Stomach smooth muscle (tissue), 2 donors: ENCODE data around the gene TECRL.

ENCODE experiments used
- H3K27ac ChIP-seq: one replicate; pipeline ENCODE4 v1.7.0; 2013; ENCODE audit warnings: mild to moderate bottlenecking, low read length, inconsistent platforms
- H3K27me3 ChIP-seq, 2 donors: one replicate each; pipeline ENCODE4 v1.7.0; 2013; ENCODE audit warnings: low read length in 2 of 2; ENCODE audit not compliant: insufficient read depth in 2 of 2, control insufficient read depth in 1 of 2
- H3K36me3 ChIP-seq, 2 donors: one replicate each; pipeline ENCODE4 v1.7.0; 2013; ENCODE audit warnings: low read length in 2 of 2; ENCODE audit not compliant: control insufficient read depth in 2 of 2, insufficient read depth in 2 of 2
- H3K4me1 ChIP-seq: one replicate; pipeline ENCODE4 v1.7.0; 2013; ENCODE audit warnings: low read length; ENCODE audit not compliant: control insufficient read depth, insufficient read depth
- H3K4me3 ChIP-seq, 2 donors: one replicate each; pipeline ENCODE4 v1.7.0; 2013; ENCODE audit warnings: low read length in 2 of 2
- H3K9ac ChIP-seq, 2 donors: one replicate each; pipeline ENCODE4 v1.7.0; 2013; ENCODE audit warnings: low read length in 2 of 2, mild to moderate bottlenecking in 1 of 2
- H3K9me3 ChIP-seq, 2 donors: one replicate each; pipeline ENCODE4 v1.7.0; 2013; ENCODE audit warnings: low read length in 2 of 2; ENCODE audit not compliant: control insufficient read depth in 2 of 2
- donor health status: healthy.
- donor health status: Pancreatic carcinoma.

TECRL gene

DNA sequence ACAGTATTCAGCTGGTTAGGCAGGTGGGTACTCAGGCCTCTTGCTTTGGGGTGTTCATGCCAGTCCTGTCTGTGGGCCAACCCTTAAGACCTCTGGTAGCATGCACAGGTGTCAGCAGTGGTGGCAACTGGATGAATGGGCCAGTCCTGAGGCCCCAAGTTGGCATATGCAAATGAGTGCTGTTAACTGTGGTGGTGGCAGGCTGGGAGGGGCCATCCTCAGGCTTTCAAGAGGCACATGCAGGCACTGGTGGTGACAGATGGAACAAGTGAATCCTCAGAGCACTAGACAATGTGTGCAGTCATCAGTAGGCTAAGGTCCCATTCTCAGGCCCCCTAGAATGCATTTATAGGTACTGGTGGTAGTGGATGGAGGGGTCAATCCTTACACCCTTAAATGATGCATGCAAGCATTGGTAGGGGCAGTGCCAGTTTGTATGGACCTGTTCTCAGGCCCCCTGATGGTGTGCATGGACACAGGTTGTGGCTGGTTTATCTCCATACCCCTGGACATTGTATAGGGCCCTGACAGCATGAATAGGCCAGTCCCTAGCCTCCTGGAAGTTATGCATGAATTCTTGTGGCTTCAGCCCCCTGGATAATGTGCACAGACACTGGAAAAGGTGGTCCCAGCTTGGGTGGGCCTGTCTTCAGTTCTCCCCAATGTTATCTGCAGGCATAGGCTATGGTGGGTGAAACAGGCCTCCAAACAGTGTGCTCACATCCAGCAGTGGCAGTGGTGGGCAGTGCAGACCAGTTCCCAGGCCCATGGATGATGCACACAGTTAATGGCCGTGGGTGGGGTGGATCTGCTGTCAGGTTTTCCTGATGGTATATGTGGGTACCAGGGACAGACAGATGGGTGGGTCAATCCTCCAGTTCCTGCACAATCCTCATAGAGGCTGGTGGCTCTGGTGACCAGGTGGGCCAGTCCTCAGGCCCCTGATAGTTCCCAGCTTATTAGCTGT lies 24.7 kb downstream of the TECRL start:
- Histone ChIP-seq H3K36me3 (no peaks in the 10 kb centered on the region), H3K4me3 (no peak overlapping the region), H3K27me3 (no peaks in the 10 kb centered on the region), H3K9ac (no peak overlapping the region), H3K4me1 (no peaks in the 10 kb centered on the region), H3K27ac (no peak overlapping the region), H3K9me3 (no peaks in the 10 kb centered on the region)

- no peaks in the 10 kb centered on the region for H3K27me3 ChIP-seq
- H3K9me3 ChIP-seq, result no peaks in the 10 kb centered on the region
- no peak overlapping the region for H3K9ac ChIP-seq
- H3K4me3 ChIP-seq, result no peak overlapping the region
- no peaks in the 10 kb centered on the region for H3K36me3 ChIP-seq
- no peak overlapping the region for H3K27ac ChIP-seq
- no peaks in the 10 kb centered on the region for H3K4me1 ChIP-seq
Measured at GRCh38 chr4:64368741-64369140, 40.5 kb downstream of the TECRL start.

GRCh38 chr4:64361399-64361740 lies 47.9 kb downstream of the TECRL start:
- Histone ChIP-seq H3K27ac (no peak overlapping the region), H3K9me3 (no peaks in the 10 kb centered on the region), H3K4me1 (no peaks in the 10 kb centered on the region), H3K9ac (no peak overlapping the region), H3K4me3 (no peak overlapping the region), H3K36me3 (no peaks in the 10 kb centered on the region), H3K27me3 (no peaks in the 10 kb centered on the region)

DNA sequence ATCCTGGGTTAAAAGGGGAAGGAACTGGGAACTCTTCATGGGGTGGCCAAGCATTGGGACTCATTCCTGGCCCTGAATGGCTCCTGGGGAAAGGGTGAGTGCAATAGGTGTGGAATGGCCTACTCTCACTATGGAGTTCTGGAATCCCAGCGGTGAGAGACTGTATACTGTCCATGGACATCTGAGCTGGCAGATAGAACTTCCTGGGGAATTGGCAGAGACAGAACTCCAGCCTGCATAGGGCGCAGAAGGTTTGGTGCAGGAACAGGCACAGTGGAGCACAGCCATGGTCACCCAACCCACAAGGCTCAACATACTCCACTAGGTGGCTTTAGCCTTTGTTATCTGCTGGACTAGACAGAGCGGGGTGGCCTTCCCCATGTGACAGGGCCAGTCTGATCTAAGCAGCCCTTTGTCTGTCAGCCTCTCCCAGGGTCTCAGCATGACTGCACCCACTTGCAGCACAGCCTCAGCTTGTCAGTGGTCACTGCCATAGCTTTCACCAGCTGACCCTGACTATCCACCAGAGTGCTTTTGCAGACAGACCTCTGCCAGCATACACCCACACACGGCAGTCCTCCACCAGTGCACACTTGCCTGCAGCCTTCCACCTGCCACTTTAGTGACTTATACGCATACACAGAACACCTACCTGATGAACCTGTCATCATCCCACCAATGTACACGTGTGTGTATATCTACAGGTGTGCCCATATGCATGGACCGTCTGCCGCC lies 48.4 kb downstream of the TECRL start:
- Histone ChIP-seq H3K4me3 (no peak overlapping the region), H3K27ac (no peak overlapping the region), H3K27me3 (no peaks in the 10 kb centered on the region), H3K36me3 (no peaks in the 10 kb centered on the region), H3K4me1 (no peaks in the 10 kb centered on the region), H3K9me3 (no peaks in the 10 kb centered on the region), H3K9ac (no peak overlapping the region)

DNA sequence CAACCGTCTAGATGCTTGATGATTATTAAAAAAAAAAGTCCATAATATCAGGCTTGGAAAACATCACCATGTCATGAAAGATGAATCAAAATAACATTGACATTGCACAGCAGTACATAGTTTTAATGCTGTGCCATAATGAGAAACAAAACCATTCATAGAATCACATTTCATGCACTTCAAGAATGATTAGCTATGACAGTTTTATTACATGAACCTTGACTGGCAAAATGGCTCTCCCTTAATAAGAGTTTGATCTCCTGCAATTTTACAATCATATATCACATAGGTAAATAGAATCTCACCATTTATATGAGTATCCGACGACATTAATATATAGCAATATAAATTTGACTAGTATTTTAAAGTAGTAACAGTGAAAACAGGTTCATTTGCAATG lies 49.8 kb downstream of the TECRL start:
- no peak overlapping the region for H3K27ac ChIP-seq
- no peaks in the 10 kb centered on the region for H3K36me3 ChIP-seq
- H3K4me1 ChIP-seq, result no peaks in the 10 kb centered on the region
- H3K4me3 ChIP-seq, result no peak overlapping the region
- H3K9me3 ChIP-seq, result no peaks in the 10 kb centered on the region
- H3K9ac ChIP-seq, result no peak overlapping the region
- no peaks in the 10 kb centered on the region for H3K27me3 ChIP-seq

- H3K27ac ChIP-seq, result no peak overlapping the region
- no peak overlapping the region for H3K9ac ChIP-seq
- no peaks in the 10 kb centered on the region for H3K4me1 ChIP-seq
- H3K9me3 ChIP-seq, result no peaks in the 10 kb centered on the region
- H3K36me3 ChIP-seq, result no peaks in the 10 kb centered on the region
- no peak overlapping the region for H3K4me3 ChIP-seq
- H3K27me3 ChIP-seq, result no peaks in the 10 kb centered on the region
Measured at GRCh38 chr4:64353904-64354303, 55.3 kb downstream of the TECRL start.

DNA sequence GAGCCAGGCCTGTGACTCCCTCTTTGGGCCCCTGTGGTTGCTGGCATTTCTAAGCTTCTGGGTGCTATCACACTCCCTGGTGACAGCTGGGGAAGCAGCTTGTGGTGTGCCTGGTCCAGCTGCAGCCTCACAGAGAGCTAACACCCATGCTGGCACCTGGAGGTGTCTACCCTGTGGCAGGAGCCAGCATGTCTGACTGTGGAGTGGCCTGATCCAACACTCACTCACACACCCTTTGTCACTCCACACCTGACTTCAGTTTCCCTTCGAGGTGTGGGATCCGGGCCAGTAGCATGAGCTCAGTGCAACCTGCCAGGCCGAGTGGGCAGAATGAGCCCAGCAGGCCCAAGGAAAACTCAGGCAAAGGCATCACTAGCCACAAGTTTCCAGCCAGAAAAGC lies 67.5 kb downstream of the TECRL start:
- H3K4me1 ChIP-seq, result no peaks in the 10 kb centered on the region
- no peaks in the 10 kb centered on the region for H3K27me3 ChIP-seq
- H3K4me3 ChIP-seq, result no peak overlapping the region
- H3K9ac ChIP-seq, result no peak overlapping the region
- H3K9me3 ChIP-seq, result no peaks in the 10 kb centered on the region
- no peak overlapping the region for H3K27ac ChIP-seq
- no peaks in the 10 kb centered on the region for H3K36me3 ChIP-seq

DNA sequence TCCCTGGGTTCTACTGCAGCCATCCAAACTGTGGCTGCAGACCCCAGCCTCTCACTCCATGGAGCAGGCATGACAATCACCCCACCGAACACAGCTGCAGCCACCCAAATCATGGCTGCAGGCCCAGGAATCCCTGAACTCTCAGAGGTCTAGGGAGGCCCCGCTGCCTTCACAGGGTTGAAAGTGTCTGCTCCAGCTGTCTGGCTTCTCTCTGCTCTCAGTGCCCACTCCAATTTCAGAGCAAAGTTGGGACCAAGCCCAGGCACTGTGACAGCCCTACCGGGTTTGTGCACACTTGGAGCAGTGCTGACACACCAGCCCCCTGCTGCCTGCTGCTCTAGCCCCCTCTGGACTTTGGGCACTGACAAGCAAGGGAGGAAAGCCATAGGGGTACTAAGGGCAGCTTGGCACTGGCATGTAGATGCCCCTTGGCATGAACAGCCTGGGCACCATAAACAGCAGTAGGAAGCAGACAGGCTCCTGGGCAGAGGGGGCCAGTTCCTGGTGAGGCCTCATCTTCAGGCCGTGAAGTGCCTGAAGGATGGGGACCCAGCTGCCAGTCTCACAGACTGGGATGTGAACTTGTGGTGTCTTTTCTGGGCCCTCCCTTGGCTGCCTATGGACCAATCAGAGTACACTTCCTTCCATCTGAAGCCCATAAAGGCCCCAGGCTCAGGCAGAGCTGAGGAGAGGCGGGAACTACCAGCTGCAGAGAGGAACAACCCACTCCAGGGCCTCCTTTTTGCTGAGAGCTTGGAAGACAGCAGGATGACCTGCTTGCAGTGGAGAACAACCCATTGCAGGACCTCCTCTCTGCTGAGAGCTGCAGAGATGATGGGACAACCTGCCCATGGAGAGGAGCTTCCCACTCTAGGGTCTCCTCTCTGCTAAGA lies 68.8 kb downstream of the TECRL start:
- Histone ChIP-seq H3K9me3 (no peaks in the 10 kb centered on the region), H3K27ac (no peak overlapping the region), H3K36me3 (no peaks in the 10 kb centered on the region), H3K27me3 (no peaks in the 10 kb centered on the region), H3K4me1 (no peaks in the 10 kb centered on the region), H3K9ac (no peak overlapping the region), H3K4me3 (no peak overlapping the region)

GRCh38 chr4:64334964-64335363 lies 74.3 kb downstream of the TECRL start:
- no peak overlapping the region for H3K4me3 ChIP-seq
- H3K9ac ChIP-seq, result no peak overlapping the region
- H3K36me3 ChIP-seq, result no peaks in the 10 kb centered on the region
- no peaks in the 10 kb centered on the region for H3K4me1 ChIP-seq
- H3K27ac ChIP-seq, result no peak overlapping the region
- H3K9me3 ChIP-seq, result peaks cover 0 to 4% of the 10 kb centered on the region in 2 donors
- no peaks in the 10 kb centered on the region for H3K27me3 ChIP-seq

DNA sequence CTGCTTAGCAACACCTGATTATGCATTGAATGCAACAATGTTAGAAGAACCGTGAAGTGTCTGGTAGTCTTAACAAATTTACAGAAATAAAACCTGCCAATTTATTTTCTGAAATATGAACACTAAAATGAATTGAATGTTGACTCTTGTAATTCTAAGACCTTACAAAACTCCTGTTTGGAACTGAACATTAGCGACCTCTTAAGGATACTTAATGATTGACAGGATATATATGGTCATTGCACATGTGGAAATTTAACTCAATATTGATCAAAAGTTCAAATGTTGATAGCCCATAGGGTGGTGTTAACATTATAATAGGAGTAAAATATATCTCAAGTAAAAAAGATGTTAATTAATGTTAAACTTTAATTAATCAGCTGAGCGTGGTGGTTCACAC lies 79.1 kb downstream of the TECRL start:
- Histone ChIP-seq H3K4me1 (no peaks in the 10 kb centered on the region), H3K4me3 (no peak overlapping the region), H3K9ac (no peak overlapping the region), H3K36me3 (no peaks in the 10 kb centered on the region), H3K27ac (no peak overlapping the region), H3K27me3 (no peaks in the 10 kb centered on the region), H3K9me3 (peaks cover 0 to 4% of the 10 kb centered on the region in 2 donors)
